ENCODE data around the gene IGSF8.
"Not testable (repeated sequence)": the region's sequence is repeated elsewhere in the genome, so short reads cannot be mapped to it uniquely, and the experiment has no call there.

IGSF8 gene

DNA sequence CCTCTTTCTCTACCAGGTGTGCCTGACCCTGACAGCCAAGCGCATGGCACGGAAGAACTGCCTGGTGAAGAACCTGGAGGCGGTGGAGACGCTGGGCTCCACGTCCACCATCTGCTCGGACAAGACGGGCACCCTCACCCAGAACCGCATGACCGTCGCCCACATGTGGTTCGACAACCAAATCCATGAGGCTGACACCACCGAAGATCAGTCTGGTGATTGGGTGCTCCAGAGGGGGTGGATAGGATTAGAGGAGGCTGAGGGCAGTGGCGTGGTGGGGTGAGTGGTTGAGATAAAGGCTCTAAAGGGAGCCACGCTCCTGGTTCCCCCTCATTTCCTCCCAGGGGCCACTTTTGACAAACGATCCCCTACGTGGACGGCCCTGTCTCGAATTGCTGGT is 30.2 kb upstream of the IGSF8 start:
- Histone ChIP-seq H3K4me3 (ENCODE audit: low read depth, low read length) (no peak overlapping the region), H3K27me3 (peaks cover 4% of the 10 kb centered on the region; the same call in 1 of the 2 replicates), H3K9me3 (no peaks in the 10 kb centered on the region), H3K36me3 (no peaks in the 10 kb centered on the region), H3K4me1 (no peaks in the 10 kb centered on the region)
- no peak for TF ChIP-seq CTCF (IDR thresholded peaks at IDR 0.05; ENCODE audit: low read depth, low read length)
- no peak for DNase-seq

GRCh38 chr1:160127865-160128523 is 29.6 kb upstream of the IGSF8 start:
- H3K36me3 ChIP-seq: no peaks in the 10 kb centered on the region
- TF ChIP-seq CTCF (IDR thresholded peaks at IDR 0.05; ENCODE audit: low read depth, low read length): no peak
- no peaks in the 10 kb centered on the region for H3K4me1 ChIP-seq
- H3K9me3 ChIP-seq: no peaks in the 10 kb centered on the region
- H3K27me3 ChIP-seq: peaks cover 4% of the 10 kb centered on the region; the same call in 1 of the 2 replicates
- no peak overlapping the region for H3K4me3 ChIP-seq (ENCODE audit: low read depth, low read length)
- no peak for DNase-seq

DNA sequence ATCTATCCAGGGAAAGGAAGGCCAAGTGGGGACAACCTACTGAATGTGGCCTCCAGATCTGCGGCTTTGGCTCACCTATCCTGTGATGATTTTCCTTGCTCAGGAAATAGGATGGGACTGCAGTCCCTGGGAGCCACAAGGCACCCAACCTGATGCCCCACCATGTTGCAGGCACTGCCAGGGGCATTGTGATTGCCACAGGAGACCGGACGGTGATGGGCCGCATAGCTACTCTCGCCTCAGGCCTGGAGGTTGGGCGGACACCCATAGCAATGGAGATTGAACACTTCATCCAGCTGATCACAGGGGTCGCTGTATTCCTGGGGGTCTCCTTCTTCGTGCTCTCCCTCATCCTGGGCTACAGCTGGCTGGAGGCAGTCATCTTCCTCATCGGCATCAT is 29.0 kb upstream of the IGSF8 start:
- no peaks in the 10 kb centered on the region for H3K4me1 ChIP-seq

GRCh38 chr1:160126342-160126741 is 27.9 kb upstream of the IGSF8 start:
- H3K27me3 ChIP-seq; H3K36me3 ChIP-seq; H3K9me3 ChIP-seq; DNase-seq; H3K4me1 ChIP-seq; H3K4me3 ChIP-seq (ENCODE audit: low read depth, low read length): not testable (repeated sequence)

More for the DNA sequence above, 29.0 kb upstream of the IGSF8 start:
- no peaks in the 10 kb centered on the region for H3K36me3 ChIP-seq
- H3K9me3 ChIP-seq: no peaks in the 10 kb centered on the region
- H3K27me3 ChIP-seq: peaks cover 4% of the 10 kb centered on the region; the same call in 1 of the 2 replicates
- no peak for DNase-seq
- TF ChIP-seq CTCF (IDR thresholded peaks at IDR 0.05; ENCODE audit: low read depth, low read length): no peak
- no peak overlapping the region for H3K4me3 ChIP-seq (ENCODE audit: low read depth, low read length)

GRCh38 chr1:160125746-160126145 is 27.3 kb upstream of the IGSF8 start:
- no peak for TF ChIP-seq CTCF (IDR thresholded peaks at IDR 0.05; ENCODE audit: low read depth, low read length)
- no peak for DNase-seq
- H3K27me3 ChIP-seq: peaks cover under 1% of the 10 kb centered on the region; the same call in 1 of the 2 replicates
- no peak overlapping the region for H3K4me3 ChIP-seq (ENCODE audit: low read depth, low read length)
- H3K9me3 ChIP-seq: no peaks in the 10 kb centered on the region
- H3K4me1 ChIP-seq: no peaks in the 10 kb centered on the region
- no peaks in the 10 kb centered on the region for H3K36me3 ChIP-seq

GRCh38 chr1:160124705-160125478 is 26.5 kb upstream of the IGSF8 start:
- TF ChIP-seq CTCF (IDR thresholded peaks at IDR 0.05; ENCODE audit: low read depth, low read length): no peak
- DNase-seq: no peak

More at GRCh38 chr1:160124705-160125478, 26.5 kb upstream of the IGSF8 start:
- Histone ChIP-seq H3K9me3 (no peaks in the 10 kb centered on the region), H3K36me3 (no peaks in the 10 kb centered on the region), H3K27me3 (no peaks in the 10 kb centered on the region), H3K4me3 (ENCODE audit: low read depth, low read length) (no peak overlapping the region), H3K4me1 (no peaks in the 10 kb centered on the region)

Measured in BE2C (cell line).